IPS DF 4.7 (cell line): Measurements from ENCODE around the gene PLTP.
"Not testable (repeated sequence)": the region's sequence is repeated elsewhere in the genome, so short reads cannot be mapped to it uniquely, and the experiment has no call there.

Source experiments
- DNase-seq: peaks from one replicate; pipeline ENCODE4 v3.0.0-alpha.2; 2013; ENCODE audit warnings: low spot score; ENCODE audit errors: extremely low read depth

PLTP gene, protein sequence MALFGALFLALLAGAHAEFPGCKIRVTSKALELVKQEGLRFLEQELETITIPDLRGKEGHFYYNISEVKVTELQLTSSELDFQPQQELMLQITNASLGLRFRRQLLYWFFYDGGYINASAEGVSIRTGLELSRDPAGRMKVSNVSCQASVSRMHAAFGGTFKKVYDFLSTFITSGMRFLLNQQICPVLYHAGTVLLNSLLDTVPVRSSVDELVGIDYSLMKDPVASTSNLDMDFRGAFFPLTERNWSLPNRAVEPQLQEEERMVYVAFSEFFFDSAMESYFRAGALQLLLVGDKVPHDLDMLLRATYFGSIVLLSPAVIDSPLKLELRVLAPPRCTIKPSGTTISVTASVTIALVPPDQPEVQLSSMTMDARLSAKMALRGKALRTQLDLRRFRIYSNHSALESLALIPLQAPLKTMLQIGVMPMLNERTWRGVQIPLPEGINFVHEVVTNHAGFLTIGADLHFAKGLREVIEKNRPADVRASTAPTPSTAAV

DNA sequence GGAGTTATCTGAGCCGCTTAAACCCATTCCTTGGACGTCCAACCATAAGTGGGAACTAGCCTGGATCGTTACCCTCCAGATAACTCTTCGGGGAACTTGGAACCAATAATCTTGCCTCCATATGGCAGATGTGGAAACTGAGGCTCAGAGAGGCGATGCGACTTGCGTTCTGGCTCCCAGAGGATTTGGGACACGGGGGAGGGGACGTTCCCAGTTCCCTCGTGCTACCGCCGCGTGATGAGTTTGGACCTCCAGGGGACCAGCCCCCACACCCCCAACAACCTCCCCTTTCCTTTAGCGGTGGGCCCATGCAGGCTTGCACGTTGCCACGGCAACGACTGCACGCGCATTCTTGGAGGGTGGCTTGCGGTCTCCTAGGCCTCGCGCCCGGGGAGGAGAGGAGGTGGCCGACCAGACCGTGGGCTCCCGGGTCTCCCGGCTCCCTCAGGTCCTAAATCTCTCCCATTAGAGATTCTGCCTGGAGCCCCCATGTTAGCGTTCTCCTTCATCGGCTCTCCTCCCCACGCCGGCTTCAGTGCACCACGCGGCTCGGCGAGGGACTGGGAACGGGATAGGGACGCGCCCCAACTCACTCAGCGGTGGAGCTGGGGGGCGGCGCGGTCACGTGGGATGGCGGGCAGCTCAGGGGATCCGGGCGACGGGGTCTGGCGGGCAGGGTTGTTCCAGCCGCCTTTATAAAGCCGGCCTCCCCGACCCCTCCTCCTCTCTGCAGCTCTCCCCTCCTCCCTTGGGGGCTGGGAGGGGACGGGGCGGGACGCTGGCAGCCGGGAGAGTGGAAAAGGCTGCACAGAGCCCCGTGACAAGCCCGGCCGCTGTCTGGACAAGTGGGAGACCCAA, at the start of gene PLTP:
PLTP (minus strand) TSS at position 670 of the 858 bp plus-strand sequence. CDS start 703 bp downstream, outside the sequence.
- no peak for DNase-seq

DNA sequence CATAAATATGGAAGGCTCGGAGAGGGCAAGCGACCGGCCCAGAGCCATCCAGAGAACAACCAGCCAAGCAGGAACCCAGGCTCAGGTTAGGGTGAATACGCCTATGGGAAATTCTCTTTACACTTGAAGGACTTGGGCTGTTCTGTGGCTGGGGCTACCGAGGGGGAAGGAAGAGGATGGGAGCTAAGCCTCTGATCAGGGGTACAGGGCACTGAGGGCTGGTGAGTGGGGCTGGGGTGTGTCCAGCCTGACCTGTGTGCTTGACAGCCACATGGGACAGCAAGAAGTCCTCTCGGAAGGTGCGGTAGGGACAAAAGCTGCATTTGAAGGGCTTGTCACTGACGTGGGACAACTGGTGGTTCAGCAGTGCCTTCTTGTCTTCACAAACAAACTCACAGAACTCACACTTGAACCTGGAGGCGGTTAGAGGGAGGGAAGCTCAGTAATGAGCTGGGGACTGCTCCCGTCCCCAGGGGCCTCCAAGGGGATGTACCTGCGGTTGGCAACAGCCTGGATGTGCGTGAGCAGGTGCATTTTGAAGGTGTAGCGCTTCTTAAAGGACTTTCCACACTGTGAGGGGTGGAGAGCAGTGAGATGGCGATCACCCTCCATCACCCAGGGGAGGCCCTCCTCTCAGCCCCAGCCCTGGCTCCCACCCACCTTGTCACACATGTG, 48.1 kb upstream of the PLTP start:
- DNase-seq, result no peak

DNA sequence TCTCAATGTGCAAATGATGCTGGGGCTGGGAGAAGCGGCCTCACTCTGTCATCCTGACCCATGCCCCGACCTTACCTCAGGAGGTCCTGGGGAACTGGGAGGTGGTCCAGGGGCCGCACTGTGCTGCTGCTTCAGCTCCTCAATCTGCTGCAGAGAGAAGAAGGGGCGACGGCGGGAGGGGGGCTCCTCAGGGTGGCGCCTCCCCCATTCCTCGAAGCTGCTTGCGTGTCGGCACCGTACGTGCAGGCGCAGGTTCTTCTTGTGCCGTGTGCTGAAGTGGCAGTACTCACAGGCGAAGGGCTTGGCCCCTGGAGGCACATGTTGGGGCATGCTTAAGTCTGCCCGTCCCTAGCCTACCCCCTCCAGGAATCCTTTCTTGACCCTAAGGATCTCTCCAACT, 47.2 kb upstream of the PLTP start:
- no peak for DNase-seq

DNA sequence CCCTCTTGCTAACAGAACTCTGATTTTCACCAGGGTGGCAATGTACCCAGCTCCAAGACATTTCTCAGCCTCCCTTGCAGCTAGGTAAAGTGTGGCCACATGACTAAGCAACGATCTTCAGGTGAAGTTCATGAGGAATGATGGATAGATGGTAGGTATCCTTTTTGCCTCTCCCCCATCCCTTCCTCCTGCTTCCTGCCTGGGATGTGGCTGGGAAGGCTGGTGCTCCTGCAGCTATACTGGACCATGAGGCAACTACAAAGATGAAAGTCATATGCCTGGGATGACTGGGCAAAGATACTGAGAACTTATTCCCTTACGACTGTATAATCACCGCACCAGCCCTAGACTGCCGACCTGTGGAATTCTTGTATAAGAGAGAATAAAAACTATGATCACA, 46.6 kb upstream of the PLTP start:
- DNase-seq, result no peak

DNA sequence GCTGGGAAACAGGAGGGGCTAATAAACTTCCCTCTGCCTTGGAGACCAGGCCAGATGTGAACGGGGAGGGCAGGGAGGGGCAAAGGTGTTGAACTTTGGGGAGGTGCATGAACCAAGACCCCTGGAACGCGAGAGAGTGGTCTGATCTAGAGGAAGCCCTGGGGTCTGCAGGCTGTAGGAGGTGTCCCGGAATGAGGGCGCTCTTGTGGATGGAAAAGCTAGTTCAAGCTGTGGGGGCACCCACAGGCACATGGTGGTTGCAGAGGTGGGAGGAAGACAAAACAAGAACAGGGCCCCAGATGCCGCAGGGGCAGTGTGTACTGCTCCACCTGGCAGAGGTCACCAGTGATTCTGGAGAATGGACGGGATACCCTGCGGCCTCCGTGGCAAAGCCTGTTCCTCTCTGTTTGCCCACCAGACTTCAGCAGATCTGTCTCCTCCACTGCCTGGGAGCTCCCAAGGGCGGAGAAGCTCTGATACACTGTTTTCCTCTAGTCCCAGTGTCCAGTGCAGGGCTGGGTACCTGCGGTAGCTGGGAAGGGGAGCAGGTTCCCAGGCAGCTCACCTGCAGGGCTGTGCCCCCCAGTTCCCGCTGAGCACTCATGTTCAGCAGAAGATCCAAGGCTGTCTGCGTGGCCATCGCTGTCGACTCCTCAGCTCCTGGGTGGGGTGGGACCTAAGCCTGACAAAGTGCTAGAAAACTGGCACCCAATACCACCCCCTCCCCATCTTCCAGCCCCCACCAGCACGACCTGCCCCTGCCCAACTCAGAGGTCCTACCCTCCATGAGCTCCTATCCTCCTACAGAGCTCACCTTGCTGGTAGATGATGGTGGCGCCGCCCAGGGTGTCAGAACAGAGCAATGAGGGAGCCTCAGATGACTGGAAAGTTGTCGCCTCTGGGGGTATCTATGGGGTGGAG, 45.3 kb upstream of the PLTP start:
- DNase-seq, result no peak

DNA sequence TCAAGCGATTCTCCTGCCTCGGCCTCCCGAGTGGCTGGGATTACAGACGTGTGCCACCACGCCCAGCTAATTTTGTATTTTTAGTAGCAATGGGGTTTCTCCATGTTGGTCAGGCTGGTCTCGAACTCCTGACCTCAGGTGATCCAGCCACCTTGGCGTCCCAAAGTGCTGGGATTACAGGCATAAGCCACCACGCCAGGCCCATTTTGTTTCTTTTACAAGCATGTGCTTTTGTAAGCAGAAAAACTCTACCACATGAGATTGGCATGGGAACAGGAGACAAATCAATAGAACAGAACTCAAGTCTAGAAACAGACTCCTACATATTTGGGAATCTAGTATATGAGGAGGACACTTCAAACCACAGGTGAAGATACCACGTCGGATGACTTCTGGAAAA, 44.4 kb upstream of the PLTP start:
- DNase-seq, result not testable (repeated sequence)

DNA sequence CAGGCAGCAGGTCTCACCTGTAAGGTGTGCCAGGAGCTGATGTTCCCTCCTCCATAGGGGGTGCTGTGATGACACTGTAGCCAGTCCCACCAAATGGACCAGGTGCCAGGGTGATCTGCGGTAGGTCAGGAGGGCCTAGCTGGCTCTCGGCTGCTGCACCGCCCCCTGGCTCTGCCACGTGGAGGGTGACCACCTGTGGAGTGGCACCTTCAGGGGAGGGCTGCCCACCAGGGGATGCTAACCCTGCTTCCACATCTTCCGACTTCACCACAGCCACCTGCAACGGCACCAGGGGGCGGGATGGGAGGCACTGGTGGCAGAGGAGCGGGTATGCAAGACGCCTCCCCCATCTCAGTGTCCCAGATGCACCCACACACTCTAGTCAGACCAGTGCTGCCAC, 41.7 kb upstream of the PLTP start:
- no peak for DNase-seq

DNA sequence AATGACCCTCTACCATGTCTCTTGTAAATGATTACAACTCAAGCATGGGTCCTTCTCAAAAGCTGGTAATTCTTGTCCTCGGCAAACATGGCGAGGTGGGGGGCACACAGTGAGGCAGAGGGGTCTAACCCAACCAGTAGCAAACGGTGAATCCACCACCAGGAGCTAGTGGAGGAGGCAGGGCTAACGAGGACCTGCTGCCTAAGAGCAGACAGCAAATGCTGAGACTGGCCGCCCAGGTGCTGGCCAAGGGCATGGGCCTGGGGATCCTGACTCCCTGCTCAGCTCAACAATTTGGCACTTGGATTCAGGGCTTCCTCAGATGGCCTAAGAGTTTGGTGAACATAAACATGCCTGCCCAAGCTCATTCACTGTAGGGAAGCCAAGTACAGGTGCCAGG, 40.9 kb upstream of the PLTP start:
- DNase-seq, result no peak

DNA sequence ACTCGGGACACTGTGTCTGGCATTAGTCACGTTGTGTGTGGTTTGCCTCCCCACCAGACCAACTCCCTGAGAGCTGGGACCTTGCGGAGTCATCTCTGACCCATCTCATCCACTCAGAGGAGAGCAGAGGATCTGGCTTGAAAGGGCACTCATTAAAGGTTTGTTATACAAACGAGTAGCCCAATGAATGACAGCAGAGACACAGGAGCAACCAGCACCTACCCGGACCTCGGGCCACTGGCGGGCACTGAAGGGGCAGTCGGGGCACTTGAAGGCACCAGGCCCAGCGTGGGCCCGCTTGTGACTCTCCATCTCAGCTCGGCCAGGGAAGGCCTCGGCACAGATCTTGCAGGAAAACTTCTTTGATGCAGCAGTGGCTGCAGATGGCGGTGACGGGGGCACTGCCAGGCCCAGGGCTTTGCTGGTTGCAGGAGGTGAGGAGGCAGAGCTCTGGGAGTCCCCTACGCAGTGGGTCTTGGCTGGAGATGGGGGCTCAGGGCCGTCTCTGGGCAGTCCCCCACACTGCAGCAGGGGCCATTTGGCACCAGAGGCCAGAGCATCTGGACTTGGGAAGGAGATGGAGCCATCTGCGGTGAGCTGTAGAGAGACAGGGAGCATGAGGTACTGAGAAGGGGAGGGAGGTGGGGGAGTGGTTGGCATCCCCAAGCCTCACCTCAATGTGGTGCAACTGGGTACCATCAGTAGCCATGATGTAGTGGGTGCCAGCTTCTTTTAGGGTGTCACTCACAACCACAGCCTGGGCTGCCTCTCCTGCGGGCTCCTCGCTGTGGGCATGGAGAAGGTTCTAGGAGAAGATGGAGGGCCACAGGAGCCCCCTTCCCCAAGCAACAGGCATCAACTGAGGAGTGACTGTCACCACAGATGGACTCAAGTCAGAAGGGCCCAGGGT, 40.2 kb upstream of the PLTP start:
- no peak for DNase-seq

DNA sequence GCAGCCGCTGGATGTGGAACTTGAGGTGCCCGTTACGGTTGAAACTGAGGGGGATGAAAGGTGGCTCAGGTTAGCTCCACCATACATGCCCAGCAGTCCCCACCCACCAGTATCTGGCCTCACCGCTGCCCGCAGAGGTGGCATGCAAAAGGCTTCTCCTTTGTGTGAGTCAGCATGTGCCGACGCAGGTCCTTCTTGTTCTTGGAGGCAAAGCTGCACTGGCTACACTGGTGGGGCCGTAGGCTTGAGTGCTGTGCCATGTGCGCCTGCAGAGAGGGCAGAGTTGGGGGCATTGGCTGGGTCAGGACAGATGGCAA, 38.3 kb upstream of the PLTP start:
- no peak for DNase-seq

DNA sequence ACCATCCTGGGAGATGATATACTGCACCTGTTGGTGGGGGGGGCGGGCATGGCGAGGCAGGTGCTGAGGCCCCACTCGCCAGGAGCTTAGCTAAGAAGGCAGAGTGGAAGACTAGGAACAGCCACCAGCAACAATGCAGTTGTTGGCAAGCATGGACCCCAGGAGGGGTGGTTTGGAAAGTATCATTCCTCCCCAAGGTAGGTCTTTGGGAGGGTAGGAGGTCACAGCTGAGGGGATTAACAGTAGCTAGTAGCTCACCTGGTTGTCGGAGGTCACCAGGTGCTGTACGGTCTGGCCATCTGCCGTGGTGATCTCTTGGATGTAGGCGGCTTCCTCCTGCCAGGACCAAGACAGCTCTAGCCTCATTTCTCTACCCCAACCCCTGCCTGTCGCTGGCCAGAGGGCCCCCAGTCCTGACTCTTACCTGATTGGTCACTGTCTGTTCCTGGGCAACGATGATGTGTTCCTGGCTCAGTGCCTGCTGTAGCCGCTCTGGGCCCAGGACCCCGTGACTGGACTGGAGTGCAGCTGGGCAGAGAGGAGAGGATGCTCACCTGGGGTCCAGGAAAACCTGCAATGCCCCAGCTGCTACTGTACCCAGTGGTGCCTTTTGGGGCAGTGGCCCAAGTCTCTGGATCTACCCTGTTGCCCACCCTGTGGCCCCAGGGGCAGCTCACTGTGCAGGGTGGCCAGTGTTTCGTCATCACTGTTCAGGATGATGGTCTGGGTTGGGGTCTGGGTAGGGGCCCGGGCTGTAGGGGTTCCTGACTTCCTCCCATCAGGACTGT, 37.8 kb upstream of the PLTP start:
- no peak for DNase-seq

DNA sequence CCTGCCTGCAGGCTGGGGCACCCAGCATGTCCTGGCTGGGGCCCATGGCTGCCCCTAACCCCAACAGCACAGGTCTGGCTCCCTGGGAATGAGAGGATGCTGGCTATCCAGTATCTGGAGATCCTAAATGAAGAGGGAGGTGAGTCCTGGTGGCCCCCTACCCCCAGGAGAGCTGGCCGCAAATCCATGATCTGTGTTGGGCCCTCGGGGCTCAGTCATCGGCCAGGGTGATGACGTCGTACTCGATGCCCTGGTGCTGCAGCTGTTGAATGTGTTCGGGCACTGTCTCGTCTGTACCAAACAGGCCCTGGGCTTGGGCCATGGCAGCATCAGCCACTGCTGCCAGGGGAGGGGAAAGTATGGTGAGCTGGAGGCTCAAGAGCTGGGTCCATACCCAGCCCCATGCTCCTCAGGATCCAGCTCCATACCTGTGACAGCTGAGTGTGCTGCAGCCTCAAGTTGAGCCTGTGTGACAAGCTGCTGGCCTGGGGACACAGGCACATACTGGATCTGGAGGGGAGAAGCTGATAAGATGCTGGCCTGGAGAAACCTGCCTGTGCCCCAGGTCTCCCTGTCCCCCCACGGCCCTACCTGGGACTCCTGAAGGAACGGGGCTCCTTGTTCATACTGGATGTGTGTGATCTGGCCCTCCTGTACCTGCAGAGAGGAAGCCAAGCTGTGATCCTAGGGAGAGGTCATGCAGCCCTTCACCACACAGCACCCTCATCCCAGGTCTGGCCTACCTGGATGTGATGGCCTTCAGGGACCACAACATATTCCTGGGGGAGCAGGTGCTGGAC, 37.0 kb upstream of the PLTP start:
- no peak for DNase-seq

DNA sequence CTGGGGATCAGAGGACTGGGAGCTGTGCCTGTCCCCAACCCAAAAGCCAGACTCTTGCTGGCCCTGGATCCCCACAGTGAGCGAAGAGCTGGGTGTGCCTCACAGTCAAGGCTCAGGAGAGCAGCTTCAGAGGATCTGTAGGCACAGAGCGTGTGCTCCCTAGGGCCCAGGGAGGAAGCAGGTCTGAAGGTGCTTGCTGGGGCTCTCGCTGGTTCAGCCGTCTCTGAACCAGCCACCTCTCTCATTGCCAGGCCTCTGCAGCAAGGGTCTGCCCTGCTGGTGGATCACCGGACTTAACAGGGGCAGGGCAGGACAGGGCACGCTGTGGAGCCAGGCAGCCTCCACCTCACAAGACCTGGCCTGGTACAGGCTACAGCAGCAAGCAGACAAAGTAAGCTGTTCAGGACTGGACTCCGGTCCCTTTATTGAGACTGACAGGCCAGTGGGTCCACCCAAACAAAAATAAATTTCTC, 36.3 kb upstream of the PLTP start:
- DNase-seq, result no peak

DNA sequence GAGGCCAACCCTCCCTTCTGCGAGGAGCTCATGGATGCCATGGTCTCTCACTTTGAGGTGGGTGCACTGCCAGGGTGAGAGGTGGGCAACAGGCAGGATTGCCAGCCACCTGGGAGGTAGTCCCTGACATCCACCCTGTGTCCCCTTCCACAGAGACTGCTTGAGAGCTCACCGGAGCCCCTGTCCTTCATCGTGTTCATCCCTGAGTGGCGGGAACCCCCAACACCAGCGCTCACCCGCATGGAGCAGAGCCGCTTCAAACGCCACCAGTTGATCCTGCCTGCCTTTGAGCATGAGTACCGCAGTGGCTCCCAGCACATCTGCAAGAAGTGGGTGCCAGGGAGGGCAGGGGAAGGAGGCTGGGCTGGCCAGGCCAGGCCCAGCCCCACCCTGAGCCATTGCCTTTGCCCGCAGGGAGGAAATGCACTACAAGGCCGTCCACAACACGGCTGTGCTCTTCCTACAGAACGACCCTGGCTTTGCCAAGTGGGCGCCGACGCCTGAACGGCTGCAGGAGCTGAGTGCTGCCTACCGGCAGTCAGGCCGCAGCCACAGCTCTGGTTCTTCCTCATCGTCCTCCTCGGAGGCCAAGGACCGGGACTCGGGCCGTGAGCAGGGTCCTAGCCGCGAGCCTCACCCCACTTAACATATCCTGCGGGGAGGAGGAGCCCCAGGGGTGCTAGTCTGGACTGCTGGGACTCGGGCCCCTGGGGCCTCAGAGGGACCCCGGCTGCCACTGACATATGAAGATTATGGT, 35.3 kb upstream of the PLTP start:
- no peak for DNase-seq

DNA sequence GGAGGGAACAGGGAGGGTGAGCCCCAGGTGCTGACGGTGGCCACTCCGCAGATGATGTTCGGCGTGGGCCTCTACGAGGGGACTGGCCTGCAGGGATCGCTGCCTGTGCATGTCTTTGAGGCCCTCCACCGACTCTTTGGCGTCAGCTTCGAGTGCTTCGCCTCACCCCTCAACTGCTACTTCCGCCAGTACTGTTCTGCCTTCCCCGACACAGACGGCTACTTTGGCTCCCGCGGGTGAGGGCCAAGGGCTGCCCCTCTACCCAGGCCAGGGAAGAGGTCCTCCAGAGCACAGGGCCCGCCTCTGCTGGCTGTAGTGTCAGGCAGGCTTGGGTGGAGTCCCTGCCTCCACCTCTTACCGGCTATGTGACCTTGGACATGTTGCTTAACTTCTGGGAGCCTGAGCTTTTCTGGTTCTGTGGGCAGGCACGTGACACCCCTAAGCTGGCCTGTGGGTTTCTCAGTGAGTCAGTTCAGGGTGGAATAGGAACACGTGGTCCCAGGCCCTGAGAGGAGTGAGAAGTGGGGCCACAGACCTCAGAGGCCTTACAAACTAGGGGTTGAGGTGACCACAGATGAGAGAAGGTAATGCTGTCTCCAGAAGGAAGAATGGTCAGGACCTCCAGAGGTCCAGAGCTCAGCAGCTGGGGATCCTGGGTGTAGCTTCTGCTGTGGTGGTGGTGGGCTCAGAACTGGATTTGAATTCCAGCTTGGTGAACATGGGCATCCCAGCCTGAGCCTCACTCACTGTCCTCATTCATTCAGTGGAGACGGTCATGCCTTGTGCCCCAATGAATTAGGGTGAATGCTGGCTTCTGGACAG, 34.4 kb upstream of the PLTP start:
- DNase-seq, result no peak

DNA sequence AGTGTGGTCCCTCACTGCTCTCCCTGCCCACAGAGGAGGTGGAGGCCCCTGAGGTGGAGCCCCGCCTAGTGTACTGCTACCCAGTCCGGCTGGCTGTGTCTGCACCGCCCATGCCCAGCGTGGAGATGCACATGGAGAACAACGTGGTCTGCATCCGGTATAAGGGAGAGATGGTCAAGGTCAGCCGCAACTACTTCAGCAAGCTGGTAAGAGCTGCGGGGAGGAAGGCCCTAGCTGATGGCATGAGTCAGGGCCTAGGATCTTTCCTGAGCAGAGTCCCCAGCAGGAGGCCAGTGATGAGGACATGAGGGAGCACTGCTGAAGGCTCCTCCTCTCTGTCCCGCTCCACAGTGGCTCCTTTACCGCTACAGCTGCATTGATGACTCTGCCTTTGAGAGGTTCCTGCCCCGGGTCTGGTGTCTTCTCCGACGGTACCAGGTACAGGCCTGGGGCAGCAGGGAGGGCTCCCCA, 33.8 kb upstream of the PLTP start:
- no peak for DNase-seq
